Testis (tissue), 3 donors: Measurements from ENCODE around the gene ARF3. TPM values are rescaled to one million over a fixed set of nuclear protein-coding genes. Genes with fewer than 3 reads are reported as not detected.

ENCODE experiments used
- DNase-seq: peaks from one replicate; pipeline ENCODE4 v3.0.0-alpha.2; 2019
- H3K27ac ChIP-seq, 2 donors: fragments of 200-600 bp; sonication (generic); one replicate each; pipeline ENCODE4 v1.5.1; 2019
- H3K27me3 ChIP-seq: fragments of 200-600 bp; sonication (generic); one replicate; pipeline ENCODE4 v1.5.1; 2019
- H3K36me3 ChIP-seq: fragments of 200-600 bp; sonication (generic); one replicate; pipeline ENCODE4 v1.5.1; 2017; ENCODE audit warnings: low read depth; ENCODE audit errors: missing control alignments
- H3K4me1 ChIP-seq: fragments of 200-600 bp; sonication (generic); one replicate; pipeline ENCODE4 v1.5.1; 2019
- H3K4me3 ChIP-seq, 2 donors: fragments of 200-600 bp; sonication (generic); one replicate each; pipeline ENCODE4 v1.5.1; 2017 to 2019
- H3K9me3 ChIP-seq: fragments of 200-600 bp; sonication (generic); one replicate; pipeline ENCODE4 v1.5.1; 2017
- CTCF ChIP-seq, 3 experiments: fragments of 450-650 bp in 2 of 3; fragments of 200-600 bp in 1 of 3; sonication (generic) in 1 of 3; IDR thresholded peaks; one replicate each; pipeline ENCODE4 v1.5.1; 2016 to 2019; ENCODE audit warnings: antibody characterized with exemption in 3 of 3, mild to moderate bottlenecking in 2 of 3, moderate library complexity in 1 of 3
- POLR2A ChIP-seq: fragments of 450-650 bp; IDR thresholded peaks from one replicate; pipeline ENCODE4 v1.6.1; 2017; ENCODE audit warnings: antibody characterized with exemption, mild to moderate bottlenecking, moderate library complexity
- WGBS, 2 donors: methylation state at CpG; one replicate each; pipeline ENCODE4 v1.1.5; 2018; 5-methylcytosine and 5-hydroxymethylcytosine counted together
- intact Hi-C: fragments of 100-400 bp; cut with DNase I; formaldehyde crosslinking; loops from one replicate; pipeline ENCODE4 v1.15.1; 2023; ENCODE audit warnings: low total_unique reads
- polyA plus RNA-seq: library from polyadenylated mRNA; stranded (reverse); fragments of 350-450 nt; fragmentation: Illumina TruSeq; extraction: RNeasy Lipid Tissue Mini Kit (QIAGEN cat#74804); gene quantifications from one replicate; pipeline ENCODE4 v1.2.3, GENCODE V29; 2014; ENCODE audit warnings: low read depth, low replicate concordance; ENCODE audit not compliant: insufficient read depth
- total RNA-seq, 2 donors: library from RNA; depleted of rRNA; stranded (reverse); fragments of >200 nt; gene quantifications; one replicate each; pipeline ENCODE4 v1.2.3, GENCODE V29; 2016

The ARF3 gene
- total and polyA plus RNA-seq, 3 donors from 2014 or later: 78.3 to 134 (median 92.9) TPM

DNA sequence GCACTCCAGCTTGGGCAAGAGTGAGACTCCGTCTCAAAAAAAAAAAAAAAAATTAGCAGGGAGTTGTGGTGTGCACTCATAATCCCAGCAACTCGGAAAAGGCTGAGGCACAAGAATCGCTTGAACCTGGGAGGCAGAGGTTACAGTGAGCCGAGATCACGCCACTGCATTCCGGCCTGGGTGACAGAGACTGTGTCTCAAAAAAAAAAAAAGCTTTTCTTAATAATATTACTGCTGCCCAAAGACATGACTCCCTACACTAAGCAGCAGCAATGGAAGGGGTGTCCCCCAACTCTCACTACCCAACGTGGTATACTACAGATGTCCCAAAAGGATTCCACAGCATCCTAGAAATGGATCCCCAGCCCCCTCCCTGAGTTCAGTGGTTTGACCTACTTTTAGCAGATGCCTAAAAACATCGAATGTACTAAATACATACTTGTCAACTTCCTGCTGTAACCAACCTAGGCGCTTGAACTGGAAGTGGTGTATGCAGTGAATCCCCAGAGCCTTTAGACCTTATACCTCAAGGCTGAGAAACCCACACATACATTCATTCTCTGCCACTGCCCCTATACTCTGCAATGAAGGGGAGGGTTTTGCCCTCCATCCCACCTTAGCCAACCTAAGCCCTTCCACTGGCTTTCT is 23.5 kb downstream of the ARF3 start:
- Histone ChIP-seq H3K4me1 (no peaks in the 10 kb centered on the region), H3K27me3 (no peaks in the 10 kb centered on the region), H3K27ac (no peak overlapping the region), H3K36me3 (no peaks in the 10 kb centered on the region), H3K4me3 (no peak overlapping the region), H3K9me3 (no peaks in the 10 kb centered on the region)
- intact Hi-C loops: no loop called here
- TF ChIP-seq CTCF (IDR thresholded peaks at IDR 0.05): no peak
- TF ChIP-seq POLR2A: no peak
- DNase-seq: no peak
- 85 to 88% methylated on average over 9 of the region's 9 CpGs for WGBS, 2 donors

- no peak for DNase-seq
- no peaks in the 10 kb centered on the region for H3K27me3 ChIP-seq
- no peak overlapping the region for H3K4me3 ChIP-seq
- whole genome bisulfite sequencing, 2 donors: 72 to 97% methylated on average over 2 of the region's 2 CpGs
- H3K9me3 ChIP-seq: no peaks in the 10 kb centered on the region
- no peaks in the 10 kb centered on the region for H3K36me3 ChIP-seq
- intact Hi-C loops: no loop called here
- no peak overlapping the region for H3K27ac ChIP-seq
- no peak for TF ChIP-seq POLR2A
- no peak for TF ChIP-seq CTCF (IDR thresholded peaks at IDR 0.05)
- H3K4me1 ChIP-seq: no peaks in the 10 kb centered on the region
Measured at GRCh38 chr12:48932878-48933277, 24.4 kb downstream of the ARF3 start.

GRCh38 chr12:48930475-48930874 is 26.8 kb downstream of the ARF3 start:
- Histone ChIP-seq H3K4me3 (no peak overlapping the region), H3K27me3 (no peaks in the 10 kb centered on the region), H3K27ac (no peak overlapping the region), H3K4me1 (peaks cover 4% of the 10 kb centered on the region), H3K36me3 (no peaks in the 10 kb centered on the region), H3K9me3 (no peaks in the 10 kb centered on the region)
- DNase-seq: no peak
- intact Hi-C loops: no loop called here
- WGBS, 2 donors: 70 to 81% methylated on average over 4 of the region's 4 CpGs
- no peak for TF ChIP-seq POLR2A
- TF ChIP-seq CTCF (IDR thresholded peaks at IDR 0.05): no peak

DNA sequence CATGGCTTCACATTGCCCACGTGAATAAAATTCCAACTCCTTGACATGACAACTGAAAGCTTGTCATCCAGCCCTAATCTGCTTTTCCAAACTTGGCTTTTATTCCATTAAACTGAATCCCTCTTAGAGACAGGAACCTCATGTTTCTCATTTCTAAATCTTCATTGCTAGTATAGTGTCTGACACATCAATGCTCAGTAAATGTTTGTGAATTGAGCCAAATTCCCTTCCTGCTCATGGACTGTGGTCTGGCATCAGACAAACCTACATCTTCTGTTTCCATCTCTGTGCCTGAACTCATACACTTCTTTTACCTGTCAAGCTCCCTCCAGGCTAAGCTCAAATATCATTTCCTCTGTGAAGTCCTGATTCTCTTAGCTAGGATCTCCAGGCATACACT is 27.7 kb downstream of the ARF3 start:
- TF ChIP-seq CTCF (IDR thresholded peaks at IDR 0.05): no peak
- TF ChIP-seq POLR2A: no peak
- 81 to 85% methylated on average over 1 of the region's 1 CpG for WGBS, 2 donors
- H3K4me3 ChIP-seq: no peak overlapping the region
- no peaks in the 10 kb centered on the region for H3K36me3 ChIP-seq
- intact Hi-C loops: no loop called here
- peaks cover 9% of the 10 kb centered on the region for H3K4me1 ChIP-seq
- no peak overlapping the region for H3K27ac ChIP-seq
- no peaks in the 10 kb centered on the region for H3K27me3 ChIP-seq
- no peaks in the 10 kb centered on the region for H3K9me3 ChIP-seq
- DNase-seq: no peak

GRCh38 chr12:48927261-48927660 is 30.0 kb downstream of the ARF3 start:
- DNase-seq: no peak
- no peaks in the 10 kb centered on the region for H3K36me3 ChIP-seq
- peaks cover 14% of the 10 kb centered on the region for H3K4me1 ChIP-seq
- H3K4me3 ChIP-seq: no peak overlapping the region
- intact Hi-C loops: no loop called here
- H3K9me3 ChIP-seq: no peaks in the 10 kb centered on the region
- TF ChIP-seq CTCF (IDR thresholded peaks at IDR 0.05): no peak
- TF ChIP-seq POLR2A: no peak
- H3K27ac ChIP-seq: no peak overlapping the region
- no peaks in the 10 kb centered on the region for H3K27me3 ChIP-seq
- WGBS, 2 donors: 91 to 95% methylated on average over 2 of the region's 2 CpGs
